Fibroblast of skin of scalp (primary cell): Measurements from ENCODE around the gene MRGPRF. TPM values are rescaled to one million over a fixed set of nuclear protein-coding genes. Genes with fewer than 3 reads are reported as not detected.

Experiments used
- DNase-seq: peaks from one replicate; pipeline ENCODE4 v3.0.0-alpha.2; 2013
- polyA plus RNA-seq, 2 experiments: library from polyadenylated mRNA; unstranded; fragments of 120-200 nt; gene quantifications; one replicate each; pipeline ENCODE4 v1.2.1, GENCODE V29; 2013; ENCODE audit not compliant: insufficient read length in 2 of 2

The MRGPRF gene
- polyA plus RNA-seq (2013, experiment 1 of 2; ENCODE audit: insufficient read length) = 38.6 TPM
- 39.7 TPM for polyA plus RNA-seq (2013, experiment 2 of 2; ENCODE audit: insufficient read length)

DNA sequence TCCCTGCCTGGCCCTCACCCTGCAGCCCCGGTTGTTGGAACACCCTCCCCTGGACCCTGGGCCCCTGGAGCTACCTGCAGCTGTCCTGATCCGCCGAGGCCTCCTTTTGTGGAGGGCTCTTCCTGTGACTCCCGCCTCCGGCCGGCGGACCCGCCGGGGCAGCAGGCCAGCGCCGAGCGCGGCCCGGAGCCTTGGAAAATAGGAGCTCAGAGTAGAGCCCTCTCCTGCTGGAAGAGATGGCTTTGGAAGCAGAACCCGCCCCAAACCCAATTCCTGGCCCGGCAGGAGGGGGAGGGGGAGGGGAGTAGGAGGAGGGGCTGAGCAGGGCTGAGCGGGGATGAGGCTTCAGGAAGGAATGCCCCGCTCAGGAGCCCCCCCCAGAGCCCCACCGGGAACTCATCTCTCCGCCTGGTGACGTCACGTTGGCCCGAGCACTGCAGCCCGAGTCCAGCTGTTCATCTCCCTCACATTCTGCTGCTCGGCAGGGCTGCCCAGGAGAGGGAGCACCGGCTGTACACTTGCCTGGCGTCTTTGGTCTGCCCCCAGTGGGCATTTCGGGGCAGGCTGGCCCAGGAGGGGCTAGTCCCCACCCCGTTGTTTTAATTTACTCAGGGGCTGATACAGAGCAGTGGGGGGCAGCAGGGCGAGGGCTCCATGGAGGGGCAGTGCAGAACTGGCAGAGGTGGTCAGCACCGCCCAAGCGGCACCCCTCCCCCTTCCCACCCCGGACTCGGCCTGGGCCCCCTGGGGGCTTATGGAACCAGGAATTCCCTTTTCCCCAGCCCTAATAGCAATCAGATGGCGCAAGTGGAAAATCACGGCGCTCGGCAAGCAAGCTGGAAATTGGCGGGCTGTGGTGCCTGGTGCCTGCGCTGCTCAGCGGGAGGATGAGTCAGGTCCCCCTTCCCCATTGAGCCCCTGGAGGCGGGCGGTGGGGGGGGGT, at the start of gene MRGPRF:
Gene MRGPRF, minus strand, starts transcription at position 238 of the 943 bp plus-strand sequence. CDS start 3,345 bp downstream, outside the sequence.
- peak; percentile 97 for DNase-seq

DNA sequence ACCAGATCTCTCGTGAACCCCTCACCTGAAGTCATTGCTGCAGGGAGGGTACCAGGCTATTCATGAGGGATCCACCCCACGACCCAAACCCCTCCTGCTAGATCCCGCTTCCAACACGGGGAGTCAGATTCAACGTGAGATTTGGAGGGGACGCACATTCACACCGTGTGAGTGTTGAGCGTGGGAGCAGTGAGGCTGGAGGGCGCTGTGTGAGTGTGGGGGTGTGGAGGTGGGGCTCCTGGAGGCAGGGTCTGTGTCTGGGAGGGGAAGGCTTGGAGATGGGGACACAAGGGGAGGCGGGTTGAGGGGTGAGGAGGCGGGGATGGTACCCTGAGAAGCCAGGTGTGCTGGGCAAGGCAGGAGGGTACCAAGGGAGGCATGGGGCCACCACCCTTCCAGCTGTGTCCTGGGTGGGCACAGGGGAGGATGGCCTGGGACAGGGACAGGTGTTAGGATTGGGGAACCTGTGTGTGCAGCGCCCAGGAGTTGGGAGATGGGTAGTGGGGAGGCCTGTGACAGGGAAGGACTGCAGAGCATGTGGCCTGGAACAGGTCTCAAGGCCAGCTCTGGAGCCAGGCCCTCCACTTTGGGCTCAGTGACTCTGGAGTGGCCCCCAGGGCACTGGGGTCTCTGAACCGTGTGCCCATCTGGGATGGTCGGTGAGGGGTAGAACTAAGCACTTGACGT, 49.3 kb upstream of the MRGPRF start:
- no peak for DNase-seq

- DNase-seq = no peak
Measured at GRCh38 chr11:69061713-69062053, 48.6 kb upstream of the MRGPRF start.

DNA sequence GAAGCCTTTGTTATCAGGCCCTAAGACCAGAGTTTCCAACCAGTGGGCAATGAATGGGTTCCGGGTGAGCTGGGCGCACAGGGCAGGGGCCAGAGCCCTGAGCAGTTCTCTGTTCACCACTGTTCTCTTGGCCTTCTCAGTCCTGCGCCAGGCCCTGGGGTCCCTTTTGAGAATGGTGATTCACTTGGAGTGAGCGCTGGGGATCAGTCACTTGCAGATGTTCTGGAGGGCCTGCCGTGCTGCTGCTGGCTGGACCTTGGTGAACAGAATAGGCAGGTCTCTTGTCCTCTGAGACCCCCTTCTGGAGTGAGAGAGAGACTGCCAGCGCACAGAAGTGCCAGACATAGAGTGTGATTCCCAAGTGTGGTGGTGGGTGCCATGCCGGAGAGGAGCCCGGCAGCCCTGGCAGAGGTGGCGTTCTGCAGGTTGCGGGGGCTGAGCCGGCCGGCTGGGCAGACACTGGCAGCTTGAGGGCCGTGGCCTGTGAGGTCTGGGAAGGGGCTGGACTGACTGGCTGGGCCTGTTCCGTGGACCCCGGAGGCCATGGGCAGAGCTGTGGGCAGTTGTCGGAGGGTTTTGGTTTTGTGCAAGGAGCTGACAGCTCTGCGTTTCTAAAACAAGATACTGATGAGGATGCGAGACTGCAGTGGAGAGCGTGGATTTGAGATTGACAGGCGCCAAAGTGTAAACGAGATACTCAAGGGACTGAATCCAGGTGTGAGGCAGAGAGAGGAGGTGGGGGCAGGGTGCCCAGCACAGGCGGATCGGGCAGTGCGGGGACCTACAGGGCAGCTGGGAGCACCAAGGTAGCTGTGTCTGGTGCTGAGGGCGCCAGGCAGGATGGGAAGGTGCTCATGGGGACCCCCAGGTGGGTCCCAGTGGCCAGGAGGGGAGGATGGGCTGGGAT, 48.0 kb upstream of the MRGPRF start:
- DNase-seq = no peak

DNA sequence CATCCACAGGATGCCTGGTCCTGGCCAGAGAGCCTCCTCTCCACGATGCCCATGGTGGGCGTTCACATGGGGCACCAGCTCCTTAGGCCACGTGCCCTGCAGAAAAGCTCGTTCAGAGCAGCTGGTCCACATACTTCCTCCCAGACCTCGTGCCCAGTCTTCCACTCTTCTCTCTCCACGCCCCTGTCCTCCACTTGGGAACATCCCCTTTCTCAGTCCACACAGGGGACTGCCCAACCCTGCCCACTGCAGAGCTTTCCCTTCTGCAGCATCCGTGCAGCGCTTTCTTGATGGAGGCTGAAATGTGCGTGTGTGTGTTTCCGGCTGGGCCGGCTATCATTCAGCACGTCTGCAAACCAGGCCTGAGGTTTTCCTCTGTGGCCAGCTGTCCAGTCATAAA, 46.9 kb upstream of the MRGPRF start:
- no peak for DNase-seq

GRCh38 chr11:69059429-69059828, 46.4 kb upstream of the MRGPRF start:
- no peak for DNase-seq

DNA sequence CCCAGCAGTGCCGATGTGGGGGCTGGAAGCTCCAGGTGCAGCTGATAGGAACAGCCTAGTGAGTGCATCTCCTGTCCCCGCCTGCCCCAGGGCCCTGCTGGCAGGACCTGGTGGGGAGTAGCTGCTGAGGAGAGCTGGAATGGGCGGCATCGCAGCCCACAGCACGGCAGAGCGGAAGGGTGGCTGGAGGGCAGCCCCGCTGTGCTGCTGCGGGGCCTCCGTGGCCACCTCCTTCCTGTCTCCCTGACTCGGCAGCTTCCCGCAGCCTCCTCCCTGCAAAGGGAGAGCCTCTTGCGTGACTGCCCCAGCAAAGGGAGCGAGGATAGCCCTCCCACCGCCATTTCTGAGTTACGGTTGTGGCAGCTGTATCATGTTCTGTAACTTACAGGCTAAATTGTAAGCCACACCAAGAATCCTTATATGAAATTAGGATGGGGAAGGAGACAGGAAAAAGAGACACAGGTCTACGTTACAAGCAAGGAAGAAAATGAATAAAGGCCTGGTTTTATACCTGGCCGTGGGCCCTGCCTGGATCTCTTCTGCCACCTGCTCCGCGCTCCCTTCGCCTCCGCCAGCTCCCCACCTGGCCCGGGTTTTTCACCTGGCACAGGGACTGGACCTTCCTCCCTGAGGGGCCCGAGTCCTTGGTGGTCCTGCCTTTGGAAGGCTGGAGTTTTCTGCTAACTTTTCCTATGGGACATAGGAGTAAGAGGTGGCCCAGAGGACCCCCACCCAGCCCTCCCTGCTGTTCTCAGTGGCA, 45.6 kb upstream of the MRGPRF start:
- no peak for DNase-seq

DNA sequence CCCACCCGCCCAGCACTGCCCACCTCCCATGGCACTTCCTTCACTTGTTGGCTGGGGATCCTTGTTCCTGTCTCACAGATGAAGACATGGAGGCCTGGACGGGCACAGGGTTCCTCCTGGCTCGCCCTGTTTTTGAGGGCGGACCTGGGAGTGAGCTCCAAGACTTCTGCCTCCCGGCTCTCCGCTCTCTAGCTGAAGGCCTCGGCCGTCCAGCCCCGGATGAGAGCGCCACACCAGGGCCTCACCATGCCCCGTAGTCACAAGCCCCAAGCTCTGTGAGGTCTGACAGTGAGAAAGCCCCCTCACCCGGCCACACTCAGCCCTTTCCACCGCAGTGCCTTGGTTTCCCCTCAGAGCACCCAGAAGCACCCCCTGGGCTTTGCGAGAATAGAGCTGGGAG, 44.8 kb upstream of the MRGPRF start:
- DNase-seq = no peak

DNA sequence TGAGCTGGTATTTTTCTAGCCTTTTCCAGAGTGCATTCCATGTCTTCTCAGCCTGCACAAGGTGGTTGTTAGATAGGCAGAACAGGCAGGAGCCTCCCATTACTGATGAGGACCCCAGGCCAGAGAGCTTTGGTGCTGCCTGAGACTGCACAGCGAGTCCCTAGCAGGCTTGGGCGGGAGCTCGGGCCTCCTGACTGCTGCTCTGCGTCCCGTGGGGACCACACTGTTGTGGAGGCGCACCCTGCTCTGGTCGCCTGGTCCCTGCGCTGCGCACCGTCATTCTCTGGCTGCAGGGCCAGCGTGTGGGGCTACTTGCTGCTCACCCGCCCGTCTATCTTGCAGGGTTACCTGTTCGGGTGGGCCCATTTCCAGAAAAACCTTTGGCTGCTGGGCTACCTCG, 44.2 kb upstream of the MRGPRF start:
- DNase-seq = no peak

- no peak for DNase-seq
Measured at GRCh38 chr11:69055598-69056516, 42.8 kb upstream of the MRGPRF start.

- DNase-seq = no peak
Measured at GRCh38 chr11:69055212-69055586, 42.2 kb upstream of the MRGPRF start.

DNA sequence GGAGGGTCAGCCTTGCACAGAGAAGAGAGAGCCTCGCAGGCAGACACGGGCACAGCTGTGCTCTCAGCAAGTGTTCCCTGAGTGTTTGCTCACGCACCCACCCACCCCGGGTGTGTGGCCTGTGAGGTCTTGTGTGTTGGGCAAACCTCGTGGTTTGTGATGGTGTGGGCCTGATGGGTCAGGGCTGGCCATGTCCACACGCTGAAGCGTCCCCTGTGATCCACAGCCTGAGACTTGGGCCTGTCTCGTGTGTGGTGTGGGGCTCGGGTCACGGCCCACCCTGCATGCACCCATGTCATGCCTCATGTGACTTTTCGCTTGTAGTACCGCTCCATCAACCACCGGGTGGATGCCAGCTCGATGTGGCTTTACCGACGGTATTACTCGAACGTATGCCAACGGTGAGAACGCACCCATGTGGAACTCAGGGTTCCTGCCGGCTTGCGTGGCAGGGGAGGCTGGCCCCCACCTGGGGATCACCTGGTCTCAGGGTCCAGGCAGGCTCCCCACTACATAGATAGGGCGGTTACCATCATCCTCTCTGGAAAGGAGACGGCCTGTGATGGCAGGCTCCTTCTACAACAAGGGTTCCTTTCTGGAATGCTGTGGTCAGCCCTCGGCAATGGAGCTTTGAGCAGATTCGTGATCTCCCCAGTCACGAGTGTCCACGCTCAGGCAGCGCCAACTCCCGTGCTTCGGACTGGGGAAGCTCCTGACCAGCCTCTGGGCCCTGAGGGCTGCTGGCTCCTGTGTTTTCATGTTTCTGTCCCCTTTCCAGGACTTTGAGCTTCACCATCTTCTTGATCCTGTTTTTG, 41.6 kb upstream of the MRGPRF start:
- DNase-seq = no peak

DNA sequence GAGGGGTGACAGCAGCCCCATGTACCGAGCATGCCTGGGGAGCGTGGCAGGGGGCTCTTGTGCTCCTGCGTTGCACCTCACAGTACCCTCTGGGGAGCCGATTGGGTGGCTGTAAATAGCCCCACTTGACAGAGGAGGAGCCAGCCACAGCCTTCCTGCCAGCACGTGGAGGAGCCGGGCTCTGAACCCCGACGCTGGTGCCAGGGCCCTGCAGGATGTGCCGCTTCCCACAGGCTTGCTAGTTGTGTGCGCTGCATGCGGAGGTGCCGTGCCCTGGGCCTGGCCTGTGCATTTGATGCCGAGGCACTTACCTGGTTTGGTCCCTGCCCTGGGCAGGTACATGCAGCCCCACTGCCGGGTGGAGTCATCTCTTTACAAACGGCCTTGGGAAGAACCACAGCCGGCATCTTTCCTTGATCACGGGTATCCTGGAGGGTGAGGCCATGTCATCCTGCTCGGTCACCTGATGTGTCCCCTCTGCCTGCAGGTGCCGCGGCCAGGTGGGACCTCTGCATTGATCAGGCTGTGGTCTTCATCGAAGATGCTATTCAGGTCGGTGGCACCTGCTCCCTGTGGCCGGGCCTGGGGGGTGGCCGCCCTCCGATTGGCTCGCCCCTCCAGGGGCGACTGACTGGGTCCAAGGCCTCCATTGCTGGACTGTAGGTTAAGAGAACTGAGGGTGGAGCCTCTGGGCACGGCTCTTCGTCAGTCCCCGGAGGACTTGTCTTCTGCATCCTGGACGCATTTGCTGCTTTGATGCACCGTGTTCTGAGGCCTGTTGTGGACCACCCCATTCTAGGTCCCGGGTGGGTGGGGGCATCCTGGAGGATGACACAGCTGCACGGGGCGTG, 40.7 kb upstream of the MRGPRF start:
- no peak for DNase-seq

- no peak for DNase-seq
Measured at GRCh38 chr11:69053169-69053477, 40.1 kb upstream of the MRGPRF start.

- DNase-seq = no peak
Measured at GRCh38 chr11:69052343-69053168, 39.5 kb upstream of the MRGPRF start.

GRCh38 chr11:69051381-69052342, 38.6 kb upstream of the MRGPRF start:
- DNase-seq = no peak
